ENCODE measurements around the gene APOC4.
"Not testable (repeated sequence)": the region's sequence is repeated elsewhere in the genome, so short reads cannot be mapped to it uniquely, and the experiment has no call there.

APOC4 gene

GRCh38 chr19:44942067-44942571 is at the start of gene APOC4:
Gene APOC4, plus strand, starts transcription at chr19:44942237. Its CDS starts 41 bp downstream, at chr19:44942278.
- DNase-seq = no peak
- no peak for ATAC-seq

- DNase-seq (no peak), ATAC-seq (no peak)
These were observed 49.1 kb upstream of the APOC4 start for GRCh38 chr19:44892932-44893331.

- ATAC-seq (no peak), DNase-seq (no peak)
These were observed 48.5 kb upstream of the APOC4 start for GRCh38 chr19:44893332-44894051.

GRCh38 chr19:44894052-44894400 is 48.0 kb upstream of the APOC4 start:
- ATAC-seq (no peak), DNase-seq (no peak)

- ATAC-seq (no peak), DNase-seq (no peak)
These were observed 47.1 kb upstream of the APOC4 start for GRCh38 chr19:44894946-44895345.

- ATAC-seq (no peak), DNase-seq (no peak)
These were observed 44.2 kb upstream of the APOC4 start for GRCh38 chr19:44897835-44898234.

GRCh38 chr19:44900328-44901244 is 41.5 kb upstream of the APOC4 start:
- ATAC-seq (no peak), DNase-seq (no peak)

GRCh38 chr19:44903216-44903601 is 38.8 kb upstream of the APOC4 start:
- no peak for ATAC-seq
- no peak for DNase-seq

GRCh38 chr19:44903602-44904425 is 38.2 kb upstream of the APOC4 start:
- DNase-seq = peak; percentile 87
- ATAC-seq = peak; percentile 53

GRCh38 chr19:44904426-44904994 is 37.5 kb upstream of the APOC4 start:
- ATAC-seq = no peak

GRCh38 chr19:44905437-44906160 is 36.4 kb upstream of the APOC4 start, which contains the start of gene APOE:
Gene APOE, plus strand, starts transcription at chr19:44905796. Its CDS starts 829 bp downstream, at chr19:44906625.
- no peak for ATAC-seq

More at GRCh38 chr19:44904426-44904994, 37.5 kb upstream of the APOC4 start:
- DNase-seq = no peak

GRCh38 chr19:44907613-44908012 is 34.4 kb upstream of the APOC4 start:
- ATAC-seq = no peak
- no peak for DNase-seq

More at GRCh38 chr19:44905437-44906160, 36.4 kb upstream of the APOC4 start, which contains the start of gene APOE:
- DNase-seq = no peak

GRCh38 chr19:44908074-44908835 is 33.8 kb upstream of the APOC4 start:
- no peak for DNase-seq
- ATAC-seq = no peak

- no peak for ATAC-seq
- DNase-seq = no peak
These were observed 33.2 kb upstream of the APOC4 start for GRCh38 chr19:44908836-44909261.

- no peak for ATAC-seq
- no peak for DNase-seq
These were observed 32.3 kb upstream of the APOC4 start for GRCh38 chr19:44909775-44910174.

- ATAC-seq, DNase-seq: not testable (repeated sequence)
These were observed 30.1 kb upstream of the APOC4 start for GRCh38 chr19:44911896-44912295.

- no peak for DNase-seq
These were observed 29.2 kb upstream of the APOC4 start for GRCh38 chr19:44912854-44913253.

GRCh38 chr19:44913512-44914432 is 28.3 kb upstream of the APOC4 start:
- ATAC-seq = not testable (repeated sequence)

More at GRCh38 chr19:44912854-44913253, 29.2 kb upstream of the APOC4 start:
- no peak for ATAC-seq

More at GRCh38 chr19:44913512-44914432, 28.3 kb upstream of the APOC4 start:
- not testable (repeated sequence) for DNase-seq

All from stimulated activated naive CD8-positive, alpha-beta T cell treated with anti-CD3 and anti-CD28 coated beads, Interleukin-15, Interleukin-2, amounts not matched to agents 100 U/mL and 50 U/mL, for 24 hours (primary cell).